Kidney epithelial cell (primary cell): ENCODE data around the gene MEIKIN. TPM values are rescaled to one million over a fixed set of nuclear protein-coding genes. Genes with fewer than 3 reads are reported as not detected.

Experiments
- DNase-seq: peaks from one replicate; pipeline ENCODE4 v3.0.0-alpha.2; 2010; ENCODE audit warnings: low read depth
- H3K27me3 ChIP-seq: 2 replicates; pipeline ENCODE4 v1.6.0; 2011; ENCODE audit warnings: low read length; ENCODE audit not compliant: control insufficient read depth, insufficient read depth
- H3K36me3 ChIP-seq: 2 replicates; pipeline ENCODE4 v1.5.1; 2011; ENCODE audit warnings: low read length; ENCODE audit not compliant: control insufficient read depth, insufficient read depth
- H3K4me3 ChIP-seq: 2 replicates; pipeline ENCODE4 v1.5.1; 2011; ENCODE audit warnings: low read depth, mild to moderate bottlenecking, control low read depth, low read length
- total RNA-seq: library from RNA; depleted of rRNA; stranded (reverse); fragments of >200 nt; gene quantifications from 2 replicates; pipeline ENCODE4 v1.2.3, GENCODE V29; 2015
- TF ChIP-seq, protein P1 (sequence below): IDR thresholded peaks from 2 replicates; pipeline ENCODE4 v1.5.1; 2011; ENCODE audit warnings: mild to moderate bottlenecking, moderate library complexity, low read length, control low read depth, inconsistent platforms; ENCODE audit not compliant: insufficient read depth, poor library complexity, severe bottlenecking

The MEIKIN gene
- total RNA-seq, 1 donor from 2014 or later, result not detected

GRCh38 chr5:131774652-131775367, 170.7 kb downstream of the MEIKIN start:
- no peak for DNase-seq
- H3K36me3 ChIP-seq, result no peaks in the 10 kb centered on the region
- H3K4me3 ChIP-seq, result no peak overlapping the region
- no peaks in the 10 kb centered on the region for H3K27me3 ChIP-seq
- TF ChIP-seq, protein P1, sequence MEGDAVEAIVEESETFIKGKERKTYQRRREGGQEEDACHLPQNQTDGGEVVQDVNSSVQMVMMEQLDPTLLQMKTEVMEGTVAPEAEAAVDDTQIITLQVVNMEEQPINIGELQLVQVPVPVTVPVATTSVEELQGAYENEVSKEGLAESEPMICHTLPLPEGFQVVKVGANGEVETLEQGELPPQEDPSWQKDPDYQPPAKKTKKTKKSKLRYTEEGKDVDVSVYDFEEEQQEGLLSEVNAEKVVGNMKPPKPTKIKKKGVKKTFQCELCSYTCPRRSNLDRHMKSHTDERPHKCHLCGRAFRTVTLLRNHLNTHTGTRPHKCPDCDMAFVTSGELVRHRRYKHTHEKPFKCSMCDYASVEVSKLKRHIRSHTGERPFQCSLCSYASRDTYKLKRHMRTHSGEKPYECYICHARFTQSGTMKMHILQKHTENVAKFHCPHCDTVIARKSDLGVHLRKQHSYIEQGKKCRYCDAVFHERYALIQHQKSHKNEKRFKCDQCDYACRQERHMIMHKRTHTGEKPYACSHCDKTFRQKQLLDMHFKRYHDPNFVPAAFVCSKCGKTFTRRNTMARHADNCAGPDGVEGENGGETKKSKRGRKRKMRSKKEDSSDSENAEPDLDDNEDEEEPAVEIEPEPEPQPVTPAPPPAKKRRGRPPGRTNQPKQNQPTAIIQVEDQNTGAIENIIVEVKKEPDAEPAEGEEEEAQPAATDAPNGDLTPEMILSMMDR, result no peak

DNA sequence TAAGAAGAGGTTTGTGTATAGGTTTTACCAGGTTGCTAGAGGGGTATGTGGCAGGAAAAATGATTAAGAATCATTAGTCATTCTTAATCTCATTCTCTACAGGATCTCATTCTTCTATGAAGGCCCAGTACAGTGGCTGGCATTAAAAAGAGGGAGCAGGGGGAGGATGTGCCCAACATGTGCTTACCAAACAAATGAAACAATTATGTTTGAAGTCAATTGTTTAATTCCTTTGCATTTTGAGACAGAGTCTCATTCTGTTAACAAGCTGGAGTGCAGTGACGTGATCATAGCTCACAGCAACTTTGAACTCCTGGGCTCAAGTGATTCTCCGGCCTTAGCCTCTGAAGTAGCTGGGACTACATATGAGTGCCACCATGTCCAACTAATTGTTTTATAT, 171.7 kb downstream of the MEIKIN start:
- Histone ChIP-seq H3K36me3 (no peaks in the 10 kb centered on the region), H3K4me3 (no peak overlapping the region), H3K27me3 (no peaks in the 10 kb centered on the region)
- no peak for DNase-seq
- TF ChIP-seq, protein P1, result no peak

DNA sequence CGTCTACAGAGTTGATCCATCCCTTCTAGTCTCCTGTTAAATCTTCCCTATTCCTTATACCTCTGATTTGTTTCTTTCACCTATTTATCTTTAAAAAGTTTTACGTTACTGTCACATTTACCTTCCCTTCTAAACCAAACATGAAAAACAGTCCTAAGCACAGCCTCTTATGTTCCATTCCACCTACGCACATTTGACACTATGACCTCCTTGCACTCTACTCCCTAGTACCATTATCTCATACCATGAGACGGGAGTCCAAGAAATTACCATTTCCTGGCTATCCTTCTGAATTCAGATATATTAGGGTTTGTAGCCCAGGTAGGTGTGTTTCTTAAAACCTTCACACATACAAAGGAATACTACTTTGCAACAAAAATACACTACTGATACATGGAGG, 173.8 kb downstream of the MEIKIN start:
- TF ChIP-seq, protein P1, result no peak
- DNase-seq, result no peak
- Histone ChIP-seq H3K27me3 (no peaks in the 10 kb centered on the region), H3K36me3 (no peaks in the 10 kb centered on the region), H3K4me3 (no peak overlapping the region)

DNA sequence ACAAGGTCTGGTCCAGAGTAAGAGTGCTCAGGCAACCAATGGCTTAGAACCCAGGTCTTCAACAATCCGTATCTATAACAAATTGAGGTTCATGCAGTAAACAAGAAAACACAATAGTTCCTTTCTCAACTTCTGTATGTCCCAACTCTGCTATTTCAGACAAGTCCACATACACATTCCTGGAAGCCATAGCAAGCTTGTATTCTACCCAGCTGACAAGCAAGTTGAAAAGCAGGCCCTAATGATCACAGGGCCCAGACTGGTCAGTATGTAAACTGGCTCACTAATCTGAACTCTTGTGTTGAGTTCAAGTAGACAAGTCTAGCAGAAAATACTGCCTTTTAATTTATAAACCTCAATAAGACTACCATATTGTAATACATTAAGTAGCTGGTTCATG, 175.5 kb downstream of the MEIKIN start:
- TF ChIP-seq, protein P1, result no peak
- Histone ChIP-seq H3K36me3 (no peaks in the 10 kb centered on the region), H3K27me3 (no peaks in the 10 kb centered on the region), H3K4me3 (no peak overlapping the region)
- no peak for DNase-seq

GRCh38 chr5:131769336-131769735, 176.1 kb downstream of the MEIKIN start:
- Histone ChIP-seq H3K27me3 (no peaks in the 10 kb centered on the region), H3K36me3 (no peaks in the 10 kb centered on the region), H3K4me3 (no peak overlapping the region)
- TF ChIP-seq, protein P1, result no peak
- DNase-seq, result no peak

DNA sequence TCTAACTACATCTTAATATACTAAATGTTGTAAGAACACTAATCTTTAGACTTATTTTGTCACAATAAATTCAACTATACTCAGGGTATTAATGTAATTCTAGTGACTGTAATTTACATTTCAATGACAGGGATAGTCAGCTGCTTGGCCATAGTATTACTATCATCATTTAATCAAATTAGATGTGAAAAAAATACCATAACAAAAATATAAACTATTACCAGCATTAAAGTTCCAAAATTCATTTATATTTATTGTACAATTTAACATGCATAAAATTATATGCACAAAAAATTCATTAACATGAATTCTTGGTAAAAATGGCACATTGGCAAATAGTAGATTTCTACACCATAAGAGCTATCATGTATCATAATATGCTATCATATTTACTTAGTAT, 177.6 kb downstream of the MEIKIN start:
- TF ChIP-seq, protein P1, result no peak
- H3K27me3 ChIP-seq, result no peaks in the 10 kb centered on the region

More for the DNA sequence above, 177.6 kb downstream of the MEIKIN start:
- DNase-seq, result no peak
- Histone ChIP-seq H3K4me3 (no peak overlapping the region), H3K36me3 (peaks cover 1% of the 10 kb centered on the region)
